GM19035 (cell line): ENCODE results near the gene BLVRB.
"Not testable (repeated sequence)": the region's sequence is repeated elsewhere in the genome, so short reads cannot be mapped to it uniquely, and the experiment has no call there.

Source experiments
- ATAC-seq: cut with Tn5 transposase; IDR thresholded peaks from one replicate; pipeline ENCODE4 v1.9.1; 2021; ENCODE audit not compliant: unreplicated experiment

The BLVRB gene

DNA sequence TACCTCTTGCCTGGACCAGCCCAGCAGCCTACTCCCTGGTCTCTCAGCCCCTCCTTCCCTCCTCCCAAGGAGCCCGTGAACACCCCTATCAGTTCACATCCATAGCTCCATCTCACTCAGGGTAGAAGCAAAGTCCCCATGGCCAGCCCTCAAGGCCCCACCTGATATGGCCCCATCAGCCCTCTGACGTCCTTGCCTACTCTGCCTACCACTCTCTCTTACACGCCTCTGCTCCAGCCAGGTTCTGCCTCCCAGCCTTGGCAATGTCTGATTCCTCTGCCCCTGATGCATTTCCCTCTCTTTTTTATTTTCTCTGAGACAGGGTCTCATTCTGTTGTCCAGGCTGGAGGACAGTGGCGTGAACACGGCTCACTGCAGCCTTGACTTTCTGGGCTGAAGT is 13.5 kb downstream of the BLVRB start:
- ATAC-seq = no peak

- ATAC-seq = no peak
These were observed 14.9 kb downstream of the BLVRB start for GRCh38 chr19:40450664-40451063.

DNA sequence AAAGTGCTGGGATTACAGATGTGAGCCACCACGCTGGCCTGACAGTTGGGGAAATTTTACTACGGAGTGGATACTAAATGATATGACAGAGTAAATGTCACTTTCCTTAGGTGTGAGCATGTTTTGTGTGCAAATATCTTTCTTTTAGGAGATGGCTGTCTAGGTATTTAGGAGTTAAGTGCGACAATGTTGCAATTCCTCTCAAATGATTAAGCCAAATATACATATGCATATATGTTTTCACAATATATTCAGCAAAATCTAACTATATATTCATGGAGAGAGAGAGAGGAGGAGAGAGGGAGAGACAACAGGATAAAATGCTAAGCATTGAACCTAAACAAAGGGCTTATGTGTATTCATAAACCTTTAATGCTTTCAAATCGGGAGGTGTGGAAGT is 16.0 kb downstream of the BLVRB start:
- no peak for ATAC-seq

- no peak for ATAC-seq
These were observed 19.2 kb downstream of the BLVRB start for GRCh38 chr19:40446263-40446784.

DNA sequence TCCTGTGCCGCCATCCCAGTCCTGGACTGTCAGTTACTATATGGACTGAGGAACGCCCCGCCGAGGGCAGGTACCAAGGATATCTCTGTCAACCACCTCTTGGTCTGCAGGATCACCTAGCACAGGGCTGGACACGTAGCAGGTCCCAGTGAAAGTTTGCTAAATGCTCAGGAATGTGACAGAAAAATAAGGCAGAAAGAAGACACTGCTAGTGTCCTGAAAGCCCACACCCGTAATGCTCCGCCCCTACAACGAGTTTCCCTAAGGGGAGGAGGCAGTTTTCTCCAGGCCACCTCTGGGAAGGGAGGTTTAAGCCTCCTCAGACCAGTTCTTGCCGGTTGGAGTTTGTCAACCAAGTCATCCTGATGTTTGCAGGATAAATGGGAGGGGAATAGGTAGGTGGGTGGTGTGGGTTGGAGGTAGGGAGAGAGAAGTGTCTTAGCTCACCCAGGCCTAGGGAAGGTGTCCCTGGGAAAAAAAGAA is 19.7 kb downstream of the BLVRB start:
- no peak for ATAC-seq

- no peak for ATAC-seq
These were observed 20.7 kb downstream of the BLVRB start for GRCh38 chr19:40444825-40445312.

- peak; percentile 69 for ATAC-seq
These were observed 21.3 kb downstream of the BLVRB start, which contains the start of gene SERTAD3 for GRCh38 chr19:40444000-40444824. SERTAD3 (minus strand) TSS chr19:40444335; CDS start chr19:40442080, 2,255 bp downstream.

DNA sequence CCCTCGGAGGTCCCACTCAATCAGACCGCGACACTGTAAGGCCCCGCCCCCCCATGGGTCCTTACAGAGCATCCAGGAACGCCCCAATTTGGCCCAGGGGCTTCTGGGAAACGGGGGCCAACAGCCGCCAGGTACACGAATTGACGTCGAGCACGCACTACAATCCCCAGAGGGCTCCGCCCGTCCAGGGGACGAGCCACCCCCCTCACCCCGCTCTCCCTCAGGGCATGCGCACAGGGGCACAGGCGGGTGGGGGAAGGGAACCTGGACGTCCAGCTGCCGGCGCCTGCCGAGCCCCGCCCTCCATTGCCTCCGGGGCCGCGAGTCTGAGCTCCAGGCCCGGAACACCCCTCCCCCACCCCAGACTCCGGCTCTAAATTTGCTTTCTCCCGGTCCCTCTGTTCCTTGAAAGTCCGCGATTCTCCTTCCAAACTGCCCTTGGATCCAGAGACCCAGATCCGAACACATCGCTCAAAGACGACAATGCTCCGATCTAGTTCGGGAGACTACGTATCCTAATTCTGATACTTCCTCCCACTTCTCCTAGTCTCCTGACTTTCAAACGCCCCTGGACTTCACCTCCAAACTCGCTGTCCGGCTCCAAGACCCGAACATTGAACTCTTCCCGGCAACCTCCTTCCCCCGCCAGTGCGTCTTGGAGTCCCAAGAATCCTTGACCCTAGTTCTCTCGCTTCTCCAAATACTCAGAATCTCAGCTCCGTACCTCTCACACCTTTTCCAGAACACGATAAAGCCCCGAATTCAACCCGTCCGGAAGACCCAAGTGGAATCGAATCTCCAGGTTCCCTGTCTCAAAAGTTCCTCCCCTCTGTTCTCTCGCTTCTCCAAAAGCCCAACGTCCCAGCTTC is 22.2 kb downstream of the BLVRB start:
- peak; percentile 70 for ATAC-seq

- ATAC-seq = no peak
These were observed 23.0 kb downstream of the BLVRB start for GRCh38 chr19:40442328-40443130.

GRCh38 chr19:40441719-40442253 is 23.8 kb downstream of the BLVRB start:
- no peak for ATAC-seq

DNA sequence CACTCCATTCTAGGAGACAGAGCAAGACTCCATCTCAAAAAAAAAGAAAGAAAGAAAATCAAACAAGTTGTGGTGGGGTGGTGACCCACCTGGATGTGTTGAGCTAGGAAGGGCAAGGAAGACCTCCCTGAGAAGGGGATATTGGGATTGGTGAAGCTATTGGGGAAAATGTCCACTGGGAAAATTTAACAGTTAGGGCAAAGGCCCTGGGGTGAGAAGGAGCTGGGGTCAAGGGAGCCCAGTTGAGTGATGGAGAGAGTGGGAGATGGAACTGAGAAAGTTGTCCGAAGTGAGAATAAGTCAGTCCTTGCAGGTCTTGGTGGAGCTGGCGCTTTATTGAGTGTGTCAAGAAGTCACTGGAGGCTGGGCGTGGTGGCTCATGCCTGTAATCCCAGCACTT is 27.3 kb downstream of the BLVRB start:
- no peak for ATAC-seq

DNA sequence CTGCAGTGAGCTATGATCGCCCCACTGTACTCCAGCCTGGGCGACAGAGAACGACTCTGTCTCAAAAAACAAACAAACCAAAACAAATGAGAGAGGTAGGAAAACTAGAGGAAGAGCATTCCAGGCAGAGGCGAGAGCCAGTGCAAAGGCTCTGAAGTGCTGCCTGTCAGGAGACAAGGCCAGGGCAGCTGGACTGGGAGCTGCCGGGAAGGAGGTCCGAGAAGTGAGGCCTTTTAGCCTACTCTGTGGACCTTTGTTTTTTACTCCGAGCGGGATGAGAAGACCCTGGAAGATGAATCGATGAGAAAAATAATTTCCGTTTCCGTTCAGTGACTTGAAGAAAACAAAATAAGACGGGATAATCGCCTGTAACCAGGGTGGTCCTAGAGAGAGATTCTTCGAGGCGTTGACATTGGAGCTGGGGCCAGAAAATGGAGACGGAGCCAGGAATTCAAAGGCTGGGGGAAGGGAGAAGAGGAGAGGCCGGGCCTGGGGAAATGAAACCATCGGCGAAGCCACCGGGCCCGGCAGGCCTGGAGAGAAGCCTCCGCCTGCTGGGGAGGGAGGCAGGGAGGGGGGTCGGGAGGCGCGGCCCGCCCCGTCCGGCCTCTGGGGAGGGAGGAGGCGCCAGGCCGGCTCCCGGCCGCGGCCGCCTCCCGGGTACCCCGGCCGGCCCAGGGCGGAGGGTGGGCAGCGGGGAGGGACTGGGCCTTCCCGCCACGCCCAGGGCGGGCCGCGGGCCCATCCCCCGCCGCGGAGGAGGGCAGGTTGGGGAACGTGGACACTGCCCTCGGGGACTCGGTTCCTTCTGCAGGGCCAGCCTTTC is 31.9 kb downstream of the BLVRB start:
- ATAC-seq = peak; percentile 50

DNA sequence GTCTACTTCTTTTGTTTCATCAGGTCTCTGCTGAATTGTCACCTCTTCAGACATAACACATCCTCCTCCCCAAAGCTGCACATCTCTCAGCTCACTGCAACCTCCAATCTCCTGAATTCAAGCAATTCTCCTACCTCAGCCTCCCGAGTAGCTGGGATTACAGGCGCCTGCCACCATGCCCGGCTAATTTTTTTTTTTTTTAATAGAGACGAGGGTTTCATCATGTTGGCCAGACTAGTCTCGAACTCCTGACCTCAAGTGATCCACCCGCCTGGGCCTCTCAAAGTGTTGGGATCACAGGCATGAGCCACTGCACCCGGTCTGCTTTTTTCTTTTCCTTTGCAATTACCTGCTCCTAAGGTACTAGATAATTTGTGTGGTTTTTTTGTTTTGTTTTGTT is 32.8 kb downstream of the BLVRB start:
- not testable (repeated sequence) for ATAC-seq

GRCh38 chr19:40431698-40432097 is 33.8 kb downstream of the BLVRB start:
- no peak for ATAC-seq

- ATAC-seq = not testable (repeated sequence)
These were observed 35.3 kb downstream of the BLVRB start for GRCh38 chr19:40430242-40430641.

DNA sequence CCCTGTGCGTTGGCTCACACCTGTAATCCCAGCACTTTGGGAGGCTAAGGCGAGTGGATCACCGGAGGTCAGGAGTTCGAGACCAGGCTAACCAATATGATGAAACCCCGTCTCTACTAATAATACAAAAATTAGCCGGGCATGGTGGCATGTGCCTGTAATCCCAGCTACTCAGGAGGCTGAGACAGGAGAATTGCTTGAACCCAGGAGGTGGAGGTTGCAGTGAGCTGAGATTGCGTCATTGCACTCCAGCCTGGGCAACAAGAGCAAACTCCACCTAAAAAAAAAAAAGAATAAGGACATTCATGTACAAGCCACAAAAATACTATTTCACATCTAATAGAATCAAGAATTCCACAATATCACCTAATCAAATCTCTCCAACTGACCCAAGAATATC is 37.3 kb downstream of the BLVRB start:
- ATAC-seq = not testable (repeated sequence)

DNA sequence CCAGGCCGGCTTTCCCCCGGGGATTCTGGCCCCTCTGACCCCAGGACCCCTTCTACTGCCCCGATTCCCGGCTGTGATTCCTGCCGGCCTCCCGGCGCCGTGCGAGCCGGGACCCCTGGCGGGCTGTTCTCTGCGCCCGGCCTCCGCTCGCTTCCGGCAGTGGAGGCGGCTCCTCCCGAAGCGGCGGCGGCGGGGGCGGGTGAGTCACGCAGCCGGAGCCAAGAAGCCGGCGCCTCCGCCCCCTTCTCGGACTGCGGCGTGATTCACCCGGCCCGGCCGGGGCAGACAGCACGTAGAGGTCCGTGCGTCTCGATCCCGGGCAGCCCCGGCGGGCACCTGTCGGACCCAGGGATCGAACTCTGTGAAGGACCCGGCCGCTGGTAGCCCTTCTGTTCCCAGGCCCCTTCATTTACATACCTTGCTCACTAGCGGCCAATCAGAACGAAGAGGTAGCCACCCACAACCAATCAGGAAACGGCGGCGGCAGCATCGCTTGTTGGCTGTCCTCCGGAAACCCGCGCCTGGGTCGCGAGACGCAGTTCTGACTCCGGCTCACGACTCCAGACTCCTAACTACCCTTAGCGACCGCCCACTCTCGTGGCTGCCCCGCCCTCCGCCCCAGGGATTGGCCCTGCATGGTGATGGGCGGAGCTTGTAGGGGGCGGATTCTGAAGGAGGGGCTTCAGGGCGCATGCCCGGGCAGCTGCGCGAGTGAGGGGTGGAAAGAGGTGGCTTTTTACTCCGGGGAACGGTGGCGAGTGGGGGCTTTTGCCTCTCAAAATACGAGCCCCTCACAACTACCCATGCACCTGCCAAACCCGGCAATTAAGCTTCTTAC is 39.9 kb downstream of the BLVRB start, which contains the start of gene SERTAD1:
Gene SERTAD1 (minus strand): TSS at position 543 of the 838 bp plus-strand sequence. CDS start 2,446 bp downstream, outside the sequence.
- ATAC-seq = peak; percentile 83
